GM19035 (cell line): ENCODE measurements around the gene DNAJB8.

Experiments used
- ATAC-seq: cut with Tn5 transposase; IDR thresholded peaks from one replicate; pipeline ENCODE4 v1.9.1; 2021; ENCODE audit not compliant: unreplicated experiment

DNAJB8 gene

GRCh38 chr3:128466840-128467541, at the start of gene DNAJB8:
TSS of gene DNAJB8 (minus strand) at chr3:128466890. CDS start at chr3:128463245, 3,645 bp downstream.
- ATAC-seq: no peak

- ATAC-seq: no peak
Observed at GRCh38 chr3:128515967-128516366, 49.3 kb upstream of the DNAJB8 start.

GRCh38 chr3:128508852-128509251, 42.2 kb upstream of the DNAJB8 start:
- ATAC-seq: no peak

GRCh38 chr3:128506754-128507153, 40.1 kb upstream of the DNAJB8 start:
- ATAC-seq: no peak

- ATAC-seq: no peak
Observed at GRCh38 chr3:128505771-128506170, 39.1 kb upstream of the DNAJB8 start.

- no peak for ATAC-seq
Observed at GRCh38 chr3:128504963-128505730, 38.5 kb upstream of the DNAJB8 start.

- no peak for ATAC-seq
Observed at GRCh38 chr3:128504533-128504915, 37.8 kb upstream of the DNAJB8 start.

GRCh38 chr3:128503751-128504532, 37.3 kb upstream of the DNAJB8 start:
- ATAC-seq: no peak

GRCh38 chr3:128503164-128503651, 36.5 kb upstream of the DNAJB8 start:
- no peak for ATAC-seq

- ATAC-seq: no peak
Observed at GRCh38 chr3:128502712-128503111, 36.0 kb upstream of the DNAJB8 start.

- no peak for ATAC-seq
Observed at GRCh38 chr3:128501431-128501830, 34.7 kb upstream of the DNAJB8 start.

GRCh38 chr3:128500556-128500955, 33.9 kb upstream of the DNAJB8 start:
- no peak for ATAC-seq

- no peak for ATAC-seq
Observed at GRCh38 chr3:128499724-128500275, 33.1 kb upstream of the DNAJB8 start.

GRCh38 chr3:128498901-128499530, 32.3 kb upstream of the DNAJB8 start:
- ATAC-seq: no peak

- no peak for ATAC-seq
Observed at GRCh38 chr3:128498127-128498626, 31.5 kb upstream of the DNAJB8 start.

GRCh38 chr3:128497305-128498126, 30.8 kb upstream of the DNAJB8 start:
- ATAC-seq: no peak

- ATAC-seq: no peak
Observed at GRCh38 chr3:128496602-128497304, 30.1 kb upstream of the DNAJB8 start.

- no peak for ATAC-seq
Observed at GRCh38 chr3:128496019-128496601, 29.4 kb upstream of the DNAJB8 start.
